Caco-2 (cell line): ENCODE measurements around the gene SCUBE1. TPM values are rescaled to one million over a fixed set of nuclear protein-coding genes. Genes with fewer than 3 reads are reported as not detected.

Experiments
- BruUV-seq: library from RNA; stranded (reverse); fragments of 400-500 nt; replicated peaks from 2 replicates; lab custom pipeline; 2021; lab: Mats Ljungman, UMichigan
- CTCF ChIA-PET: fragments of 300-600 bp; sonication (Branson Sonifier 250); formaldehyde crosslinking; loops from one replicate; lab custom pipeline; 2022; ENCODE audit warnings: antibody characterized with exemption; lab: Charles Lee
- POLR2A ChIA-PET: fragments of 300-600 bp; sonication (Branson Sonifier 250); formaldehyde crosslinking; loops from one replicate; lab custom pipeline; 2022; ENCODE audit warnings: antibody characterized with exemption; lab: Charles Lee
- DNase-seq, 2 experiments: peaks; one replicate each; pipeline versions ENCODE4 v3.0.0 to v3.0.0-alpha.2; 2020 to 2022
- H3K27me3 ChIP-seq: replicated peaks from 2 replicates; pipeline ENCODE4 v1.6.0; 2011; ENCODE audit warnings: low read length; ENCODE audit not compliant: control insufficient read depth, insufficient read depth
- H3K36me3 ChIP-seq: 2 replicates; pipeline ENCODE4 v1.5.1; 2011; ENCODE audit warnings: low read length; ENCODE audit not compliant: control insufficient read depth, insufficient read depth
- H3K4me1 ChIP-seq: fragments of 250-450 bp; sonication (Bioruptor Pico); 2 replicates; pipeline ENCODE4 v1.5.1; 2020; ENCODE audit warnings: mild to moderate bottlenecking
- H3K4me3 ChIP-seq: 2 replicates; pipeline ENCODE4 v1.5.1; 2011; ENCODE audit warnings: low read depth, mild to moderate bottlenecking, control low read depth, low read length
- H3K9me3 ChIP-seq: fragments of 250-450 bp; sonication (Bioruptor Pico); 2 replicates; pipeline ENCODE4 v1.5.1; 2020; ENCODE audit warnings: mild to moderate bottlenecking, moderate library complexity
- H3K27ac Mint-ChIP-seq: one replicate; pipeline ENCODE4 v1.8.0; 2022; ENCODE audit warnings: mixed read lengths; ENCODE audit not compliant: unreplicated experiment
- H3K27me3 Mint-ChIP-seq: one replicate; pipeline ENCODE4 v1.8.0; 2022; ENCODE audit warnings: mixed read lengths; ENCODE audit not compliant: insufficient read depth, unreplicated experiment
- H3K36me3 Mint-ChIP-seq: one replicate; pipeline ENCODE4 v1.8.0; 2022; ENCODE audit warnings: mild to moderate bottlenecking, mixed read lengths; ENCODE audit not compliant: insufficient read depth, unreplicated experiment
- H3K4me1 Mint-ChIP-seq: one replicate; pipeline ENCODE4 v1.8.0; 2022; ENCODE audit warnings: low read depth, mixed read lengths; ENCODE audit not compliant: unreplicated experiment
- H3K4me3 Mint-ChIP-seq: one replicate; pipeline ENCODE4 v1.8.0; 2022; ENCODE audit warnings: mild to moderate bottlenecking, moderate library complexity, mixed read lengths; ENCODE audit not compliant: unreplicated experiment
- H3K9me3 Mint-ChIP-seq: one replicate; pipeline ENCODE4 v1.8.0; 2022; ENCODE audit warnings: mixed read lengths; ENCODE audit not compliant: unreplicated experiment
- CTCF ChIP-seq, 2 experiments: fragments of 200-600 bp in 1 of 2; IDR thresholded peaks; 1 replicate in 1 of 2; 2 replicates in 1 of 2; pipeline versions ENCODE4 v1.5.1 to v1.8.0; 2011 to 2022; ENCODE audit warnings: antibody characterized with exemption in 1 of 2, control low read depth in 1 of 2, inconsistent platforms in 1 of 2, low read depth in 1 of 2, low read length in 1 of 2, mild to moderate bottlenecking in 1 of 2, moderate library complexity in 1 of 2; ENCODE audit not compliant: insufficient read depth in 1 of 2, severe bottlenecking in 1 of 2, unreplicated experiment in 1 of 2
- intact Hi-C: fragments of 100-400 bp; cut with micrococcal nuclease; formaldehyde crosslinking; loops from one replicate; pipeline ENCODE4 v1.10.0; 2022; ENCODE audit not compliant: unreplicated experiment
- total RNA-seq: library from RNA; stranded (reverse); gene quantifications from 2 replicates; pipeline ENCODE4 v1.2.3, GENCODE V29; 2022

Gene SCUBE1
- total RNA-seq, 1 experiment from 2014 or later: not detected

- no peak for DNase-seq
- Mint-ChIP-seq H3K27me3 (peaks cover 6% of the 10 kb centered on the region), H3K9me3 (no peaks in the 10 kb centered on the region), H3K4me1 (no peaks in the 10 kb centered on the region), H3K36me3 (no peaks in the 10 kb centered on the region), H3K4me3 (no peak overlapping the region), H3K27ac (no peak overlapping the region)
- ChIA-PET POLR2A (no interaction called here), CTCF (interaction anchor here (0.6 to 1.2 kb wide), 4 partner anchors 10 to 131 kb away, joined by 3 to 6 read pairs (median 3); no protein-coding TSS in a partner anchor)
- TF ChIP-seq CTCF (IDR thresholded peaks at IDR 0.05; ENCODE audit: insufficient read depth in 1 of 2, low read depth in 1 of 2, low read length in 1 of 2, severe bottlenecking in 1 of 2, unreplicated experiment in 1 of 2): no peak
- Histone ChIP-seq H3K4me3 (no peak overlapping the region), H3K36me3 (no peaks in the 10 kb centered on the region), H3K4me1 (no peaks in the 10 kb centered on the region), H3K9me3 (no peaks in the 10 kb centered on the region), H3K27me3 (no peaks in the 10 kb centered on the region; the same call in 1 of the 2 replicates)
- intact Hi-C loops: no loop called here
- BruUV-seq: no TSS peak
Observed at GRCh38 chr22:43253839-43254238, 89.3 kb downstream of the SCUBE1 start.

GRCh38 chr22:43252319-43252718, 90.9 kb downstream of the SCUBE1 start:
- POLR2A ChIA-PET: no interaction called here
- H3K4me3 Mint-ChIP-seq: no peak overlapping the region
- no peak overlapping the region for H3K27ac Mint-ChIP-seq

GRCh38 chr22:43249789-43250471, 93.2 kb downstream of the SCUBE1 start:
- Histone ChIP-seq H3K9me3 (no peaks in the 10 kb centered on the region), H3K27me3 (no peaks in the 10 kb centered on the region; the same call in 1 of the 2 replicates), H3K4me1 (no peaks in the 10 kb centered on the region), H3K4me3 (no peak overlapping the region), H3K36me3 (no peaks in the 10 kb centered on the region)
- TF ChIP-seq CTCF (IDR thresholded peaks at IDR 0.05; ENCODE audit: insufficient read depth in 1 of 2, low read depth in 1 of 2, low read length in 1 of 2, severe bottlenecking in 1 of 2, unreplicated experiment in 1 of 2): no peak
- intact Hi-C loops: no loop called here
- H3K27me3 Mint-ChIP-seq: no peaks in the 10 kb centered on the region
- DNase-seq: no peak
- H3K36me3 Mint-ChIP-seq: no peaks in the 10 kb centered on the region
- ChIA-PET CTCF (no interaction called here), POLR2A (no interaction called here)
- BruUV-seq: no TSS peak
- no peaks in the 10 kb centered on the region for H3K4me1 Mint-ChIP-seq
- no peak overlapping the region for H3K4me3 Mint-ChIP-seq
- no peak overlapping the region for H3K27ac Mint-ChIP-seq
- H3K9me3 Mint-ChIP-seq: no peaks in the 10 kb centered on the region

More at GRCh38 chr22:43252319-43252718, 90.9 kb downstream of the SCUBE1 start:
- DNase-seq: no peak
- Histone ChIP-seq H3K4me3 (no peak overlapping the region), H3K27me3 (no peaks in the 10 kb centered on the region; the same call in 1 of the 2 replicates), H3K36me3 (no peaks in the 10 kb centered on the region), H3K4me1 (no peaks in the 10 kb centered on the region), H3K9me3 (no peaks in the 10 kb centered on the region)
- Mint-ChIP-seq H3K36me3 (no peaks in the 10 kb centered on the region), H3K27me3 (peaks cover 6% of the 10 kb centered on the region), H3K4me1 (no peaks in the 10 kb centered on the region), H3K9me3 (no peaks in the 10 kb centered on the region)
- no TSS peak for BruUV-seq
- TF ChIP-seq CTCF (IDR thresholded peaks at IDR 0.05; ENCODE audit: insufficient read depth in 1 of 2, low read depth in 1 of 2, low read length in 1 of 2, severe bottlenecking in 1 of 2, unreplicated experiment in 1 of 2): no peak
- intact Hi-C loops: no loop called here
- CTCF ChIA-PET: no interaction called here
